ENCODE measurements around the gene CHID1. TPM values are rescaled to one million over a fixed set of nuclear protein-coding genes. Genes with fewer than 3 reads are reported as not detected.

The CHID1 gene
- polyA plus RNA-seq, 1 experiment = 95.5 TPM

DNA sequence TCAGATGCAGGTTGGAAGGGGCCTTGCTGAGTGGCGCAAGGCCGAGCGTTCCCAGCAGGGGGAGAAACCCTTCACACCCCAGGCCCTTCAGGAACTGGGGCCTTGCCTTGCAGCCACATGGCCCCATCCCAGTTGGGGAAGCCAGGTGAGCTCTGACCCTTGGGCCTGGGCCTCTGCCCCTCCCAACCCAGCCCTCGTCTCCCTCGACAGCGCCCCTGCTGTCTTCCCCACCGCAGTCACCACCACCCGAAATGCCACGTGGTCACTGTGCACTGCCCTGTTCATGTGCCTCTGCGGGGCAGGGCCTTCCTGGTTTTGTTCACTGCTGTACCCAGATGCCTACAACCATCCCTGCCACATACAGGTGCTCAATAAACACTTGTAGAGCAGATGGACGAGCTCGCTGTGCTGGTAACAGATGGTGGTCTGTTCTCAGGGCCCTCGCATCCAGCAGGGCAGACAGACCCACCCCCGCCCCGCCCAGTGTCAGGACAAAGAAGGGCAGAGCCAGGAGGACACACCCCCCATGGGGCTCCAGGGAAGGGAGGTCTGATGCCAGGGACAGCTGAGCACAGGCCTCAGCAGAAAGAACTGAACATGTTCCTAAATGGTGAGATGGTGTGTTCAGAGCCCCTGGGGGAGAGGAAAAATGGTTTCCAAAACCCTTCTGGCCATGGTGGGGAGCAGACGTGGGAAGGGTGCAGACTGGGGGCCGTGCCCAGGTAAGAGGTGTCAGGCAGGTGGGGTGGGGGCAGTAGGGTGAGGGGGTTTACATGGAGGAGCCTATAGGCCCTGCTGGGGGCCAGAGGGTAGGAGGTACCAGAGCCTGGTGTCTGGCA lies 72.0 kb downstream of the CHID1 start:
- CTCF ChIA-PET = interaction anchor here (0.6 kb wide), 1 partner anchor 9 kb away, joined by 3 read pairs; no protein-coding TSS in a partner anchor
- DNase-seq (ENCODE audit: low read depth, low spot score) = no peak
- POLR2A ChIA-PET = interaction anchor here (0.6 kb wide), 4 partner anchors 8 to 32 kb away, joined by 3 to 6 read pairs (median 3); no protein-coding TSS in a partner anchor

GRCh38 chr11:837990-838307 lies 72.7 kb downstream of the CHID1 start:
- DNase-seq (ENCODE audit: low read depth, low spot score) = no peak
- POLR2A ChIA-PET = interaction anchor here (0.6 kb wide), 2 partner anchors 13 to 20 kb away, joined by 3 read pairs; no protein-coding TSS in a partner anchor
- H3K27me3 ChIP-seq (ENCODE audit: control insufficient read depth, insufficient read depth, low read length) = no peaks in the 10 kb centered on the region
- H3K9me3 ChIP-seq (ENCODE audit: control insufficient read depth, insufficient read depth, low read length) = no peaks in the 10 kb centered on the region; the same call in 1 of the 2 replicates
- TF ChIP-seq CTCF (IDR thresholded peaks at IDR 0.05; ENCODE audit: low read depth, low read length) = no peak
- CTCF ChIA-PET = interaction anchor here (0.6 kb wide), 2 partner anchors 10 to 113 kb away, joined by 3 read pairs; no protein-coding TSS in a partner anchor
- no peak overlapping the region for H3K27ac ChIP-seq (ENCODE audit: low read depth, low read length)
- no peak overlapping the region for H3K4me3 ChIP-seq (ENCODE audit: low read depth, low read length)

More for the DNA sequence above, 72.0 kb downstream of the CHID1 start:
- Histone ChIP-seq H3K27ac (ENCODE audit: low read depth, low read length) (peak overlapping the region; percentile 31), H3K4me3 (ENCODE audit: low read depth, low read length) (no peak overlapping the region), H3K27me3 (ENCODE audit: control insufficient read depth, insufficient read depth, low read length) (no peaks in the 10 kb centered on the region), H3K9me3 (ENCODE audit: control insufficient read depth, insufficient read depth, low read length) (no peaks in the 10 kb centered on the region; the same call in 1 of the 2 replicates)
- TF ChIP-seq CTCF (IDR thresholded peaks at IDR 0.05; ENCODE audit: low read depth, low read length) = peak; percentile 46

DNA sequence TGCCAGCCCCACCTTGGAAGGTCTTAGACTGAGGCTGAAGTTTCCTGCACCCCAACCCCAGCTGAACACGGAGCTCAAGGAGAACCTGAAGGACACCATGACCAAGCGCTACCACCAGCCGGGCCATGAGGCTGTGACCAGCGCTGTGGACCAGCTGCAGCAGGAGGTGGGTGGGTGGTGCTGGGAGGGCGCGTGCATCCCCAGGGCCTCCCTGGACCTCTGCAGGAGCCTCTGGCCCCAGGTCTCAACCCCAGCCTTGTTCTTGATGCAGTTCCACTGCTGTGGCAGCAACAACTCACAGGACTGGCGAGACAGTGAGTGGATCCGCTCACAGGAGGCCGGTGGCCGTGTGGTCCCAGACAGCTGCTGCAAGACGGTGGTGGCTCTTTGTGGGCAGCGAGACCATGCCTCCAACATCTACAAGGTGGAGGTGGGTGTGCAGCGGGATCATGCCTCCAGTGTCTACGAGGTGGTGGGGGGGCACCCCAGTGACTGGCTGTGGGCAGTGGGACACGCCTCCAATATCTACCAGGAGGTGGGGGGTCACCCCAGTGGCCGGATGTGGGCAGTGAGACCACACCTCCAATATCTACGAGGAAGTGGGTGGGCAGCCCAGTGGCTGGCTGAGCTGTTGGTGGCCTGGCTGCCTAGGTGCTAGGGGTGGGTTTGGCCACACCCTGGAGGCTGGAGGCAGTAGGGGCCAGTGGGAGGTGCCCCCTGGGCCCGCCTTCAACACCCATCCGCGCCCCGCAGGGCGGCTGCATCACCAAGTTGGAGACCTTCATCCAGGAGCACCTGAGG lies 73.2 kb downstream of the CHID1 start:
- DNase-seq (ENCODE audit: low read depth, low spot score) = no peak
- H3K27me3 ChIP-seq (ENCODE audit: control insufficient read depth, insufficient read depth, low read length) = no peaks in the 10 kb centered on the region
- TF ChIP-seq CTCF (IDR thresholded peaks at IDR 0.05; ENCODE audit: low read depth, low read length) = no peak
- no peak overlapping the region for H3K4me3 ChIP-seq (ENCODE audit: low read depth, low read length)
- H3K27ac ChIP-seq (ENCODE audit: low read depth, low read length) = no peak overlapping the region
- CTCF ChIA-PET = interaction anchor here (0.6 to 0.8 kb wide), 2 partner anchors 11 to 113 kb away, joined by 3 to 4 read pairs; no protein-coding TSS in a partner anchor
- POLR2A ChIA-PET = interaction anchor here (0.6 to 0.7 kb wide), 2 partner anchors 13 to 18 kb away, joined by 3 read pairs; no protein-coding TSS in a partner anchor
- H3K9me3 ChIP-seq (ENCODE audit: control insufficient read depth, insufficient read depth, low read length) = no peaks in the 10 kb centered on the region; the same call in 1 of the 2 replicates

GRCh38 chr11:836700-837099 lies 73.9 kb downstream of the CHID1 start:
- no peak overlapping the region for H3K27ac ChIP-seq (ENCODE audit: low read depth, low read length)

More at GRCh38 chr11:836700-837099, 73.9 kb downstream of the CHID1 start:
- DNase-seq (ENCODE audit: low read depth, low spot score) = no peak
- TF ChIP-seq CTCF (IDR thresholded peaks at IDR 0.05; ENCODE audit: low read depth, low read length) = no peak
- Histone ChIP-seq H3K4me3 (ENCODE audit: low read depth, low read length) (no peak overlapping the region), H3K27me3 (ENCODE audit: control insufficient read depth, insufficient read depth, low read length) (no peaks in the 10 kb centered on the region), H3K9me3 (ENCODE audit: control insufficient read depth, insufficient read depth, low read length) (no peaks in the 10 kb centered on the region; the same call in 1 of the 2 replicates)
- ChIA-PET POLR2A (interaction anchor here (0.7 kb wide), 1 partner anchor 17 kb away, joined by 3 read pairs; no protein-coding TSS in a partner anchor), CTCF (interaction anchor here (0.8 kb wide), 1 partner anchor 11 kb away, joined by 4 read pairs; no protein-coding TSS in a partner anchor)
